HepG2 (cell line): Measurements from ENCODE around the gene ENPP7. TPM values are rescaled to one million over a fixed set of nuclear protein-coding genes. Genes with fewer than 3 reads are reported as not detected.

Experiments
- AGO1 ChIP-seq: fragments of 200-400 bp; formaldehyde crosslinking; IDR thresholded peaks from 2 replicates; pipeline ENCODE4 v1.6.1; 2017; ENCODE audit warnings: mild to moderate bottlenecking, low read depth, low read length, moderate library complexity; ENCODE audit not compliant: poor library complexity, severe bottlenecking
- ARID5B ChIP-seq: IDR thresholded peaks from 2 replicates; pipeline ENCODE4 v1.4.0; 2020; ENCODE audit warnings: mild to moderate bottlenecking, missing genetic modification reagents
- CHCHD3 ChIP-seq: sonication (generic); formaldehyde crosslinking; IDR thresholded peaks from 2 replicates; pipeline ENCODE4 v1.8.0; 2022; ENCODE audit warnings: mild to moderate bottlenecking, missing genetic modification reagents, moderate library complexity
- HMGXB4 ChIP-seq, 2 experiments: sonication (generic) in 1 of 2; formaldehyde crosslinking in 1 of 2; IDR thresholded peaks; 2 replicates each; pipeline versions ENCODE4 v1.4.0 to v1.6.1; 2018 to 2020; ENCODE audit warnings: missing genetic modification reagents in 2 of 2, borderline replicate concordance in 1 of 2, low read depth in 1 of 2, mild to moderate bottlenecking in 1 of 2, missing biosample characterization in 1 of 2
- HOXA5 ChIP-seq: sonication (generic); formaldehyde crosslinking; IDR thresholded peaks from 2 replicates; pipeline ENCODE4 v1.4.0; 2020; ENCODE audit warnings: missing genetic modification reagents
- RORA ChIP-seq: sonication (generic); formaldehyde crosslinking; IDR thresholded peaks from 2 replicates; pipeline ENCODE4 v1.5.0; 2020; ENCODE audit warnings: mild to moderate bottlenecking, missing genetic modification reagents, moderate library complexity
- ZNF264 ChIP-seq: sonication (generic); formaldehyde crosslinking; IDR thresholded peaks from 2 replicates; pipeline ENCODE4 v1.4.0; 2020; ENCODE audit warnings: missing genetic modification reagents
- ZNF354B ChIP-seq: sonication (generic); formaldehyde crosslinking; IDR thresholded peaks from 2 replicates; pipeline ENCODE4 v1.8.0; 2022; ENCODE audit warnings: mild to moderate bottlenecking, missing genetic modification reagents
- ZNF407 ChIP-seq: sonication (generic); formaldehyde crosslinking; IDR thresholded peaks from one replicate; pipeline ENCODE4 v1.5.1; 2020; ENCODE audit warnings: mild to moderate bottlenecking, missing genetic modification reagents; ENCODE audit errors: not compliant biosample characterization
- polyA plus RNA-seq, 8 experiments: library from polyadenylated mRNA; depleted of rRNA in 3 of 8; stranded (reverse) in 7 of 8; unstranded in 1 of 8; fragments of >200 nt; fragmentation: Illumina TruSeq in 4 of 8; extraction: Trizol in 4 of 8; gene quantifications; 2 replicates each; pipeline versions ENCODE4 v1.2.1 to v1.2.3, GENCODE V29; 2011 to 2016; ENCODE audit warnings: low read depth in 4 of 8, missing spikeins in 1 of 8, mixed read lengths in 1 of 8; ENCODE audit not compliant: insufficient read depth in 1 of 8
- total RNA-seq, 5 experiments: library from RNA; depleted of rRNA; stranded (reverse); fragments of >200 nt; fragmentation: Illumina TruSeq; extraction: Trizol; gene quantifications; 2 replicates each; pipeline ENCODE4 v1.2.3, GENCODE V29; 2016; ENCODE audit warnings: low read depth in 1 of 5

Gene ENPP7
- total and polyA plus RNA-seq, 2 of the 13 experiments (the other 11 are each of a cell fraction or from before 2014, with no cell fraction given): 1.1 to 2.2 TPM

- TF ChIP-seq ZNF407 (CRISPR knock-in tag): peak; percentile 90
- TF ChIP-seq ARID5B: peak; percentile 73
- no peak for TF ChIP-seq CHCHD3 (CRISPR knock-in tag)
- TF ChIP-seq ZNF354B: no peak
- peak; percentile 93 to 95 for TF ChIP-seq HMGXB4 (CRISPR knock-in tag; IDR thresholded peaks at IDR 0.05; ENCODE audit: borderline replicate concordance in 1 of 2, low read depth in 1 of 2)
- TF ChIP-seq RORA (CRISPR knock-in tag): no peak
- peak; percentile 63; the same call in 1 of the 2 replicates for TF ChIP-seq ZNF264 (CRISPR knock-in tag)
- peak; percentile 97 for TF ChIP-seq HOXA5 (CRISPR knock-in tag)
- TF ChIP-seq AGO1: peak; percentile 90
Measured at GRCh38 chr17:79741751-79742588, 11.2 kb downstream of the ENPP7 start (continued).
